Adipocyte (in vitro differentiated cells): ENCODE measurements around the gene SEMA4A.

Experiments
- DNase-seq: peaks from one replicate; pipeline ENCODE4 v3.0.0-alpha.2; 2015; ENCODE audit warnings: low read depth
- H3K27me3 ChIP-seq: replicated peaks from 2 replicates; pipeline ENCODE4 v1.7.0; 2013; ENCODE audit warnings: mild to moderate bottlenecking, low read length, moderate library complexity; ENCODE audit not compliant: control insufficient read depth, insufficient read depth
- H3K36me3 ChIP-seq: 2 replicates; pipeline ENCODE4 v1.7.0; 2013; ENCODE audit warnings: low read length, mild to moderate bottlenecking, moderate library complexity; ENCODE audit not compliant: control insufficient read depth, insufficient read depth, severe bottlenecking
- H3K4me1 ChIP-seq: 2 replicates; pipeline ENCODE4 v1.7.0; 2013; ENCODE audit warnings: mild to moderate bottlenecking, low read length, moderate library complexity; ENCODE audit not compliant: control insufficient read depth, insufficient read depth
- H3K4me3 ChIP-seq: 2 replicates; pipeline ENCODE4 v1.7.0; 2013; ENCODE audit warnings: mild to moderate bottlenecking, low read length, moderate library complexity
- H3K9ac ChIP-seq: 2 replicates; pipeline ENCODE4 v1.7.0; 2013; ENCODE audit warnings: mild to moderate bottlenecking, low read length, moderate library complexity
- H3K9me3 ChIP-seq: 2 replicates; pipeline ENCODE4 v1.7.0; 2013; ENCODE audit warnings: mild to moderate bottlenecking, low read length, moderate library complexity; ENCODE audit not compliant: control insufficient read depth

Gene SEMA4A

DNA sequence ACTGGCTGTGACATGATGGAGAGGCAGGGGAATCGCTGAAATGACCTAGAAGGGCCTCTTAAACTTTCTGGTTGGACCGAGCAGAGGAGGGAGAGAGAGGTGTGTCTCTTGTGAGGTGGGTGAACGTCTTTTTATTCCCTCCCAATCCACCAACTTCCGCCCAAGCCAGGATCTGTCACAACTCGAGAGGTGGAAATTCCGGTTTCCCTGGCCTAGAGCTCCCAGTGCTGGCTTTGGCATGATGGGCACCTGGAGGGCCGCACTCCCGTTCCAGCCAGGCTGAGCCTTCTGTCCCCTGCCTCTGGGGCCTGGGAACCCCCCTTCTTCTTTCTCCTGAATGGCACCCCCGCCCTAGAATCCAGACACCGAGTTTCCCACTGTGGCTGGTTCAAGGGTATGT is at the start of gene SEMA4A:
TSS of gene SEMA4A (plus strand) at position 224 of the 400 bp plus-strand sequence. CDS start 994 bp downstream, outside the sequence.
- Histone ChIP-seq H3K36me3 (no peaks in the 10 kb centered on the region), H3K4me1 (peaks cover 10% of the 10 kb centered on the region), H3K9me3 (no peaks in the 10 kb centered on the region), H3K4me3 (no peak within 1 kb of the TSS), H3K27me3 (no peaks in the 10 kb centered on the region), H3K9ac (no peak within 1 kb of the TSS)
- DNase-seq: no peak

DNA sequence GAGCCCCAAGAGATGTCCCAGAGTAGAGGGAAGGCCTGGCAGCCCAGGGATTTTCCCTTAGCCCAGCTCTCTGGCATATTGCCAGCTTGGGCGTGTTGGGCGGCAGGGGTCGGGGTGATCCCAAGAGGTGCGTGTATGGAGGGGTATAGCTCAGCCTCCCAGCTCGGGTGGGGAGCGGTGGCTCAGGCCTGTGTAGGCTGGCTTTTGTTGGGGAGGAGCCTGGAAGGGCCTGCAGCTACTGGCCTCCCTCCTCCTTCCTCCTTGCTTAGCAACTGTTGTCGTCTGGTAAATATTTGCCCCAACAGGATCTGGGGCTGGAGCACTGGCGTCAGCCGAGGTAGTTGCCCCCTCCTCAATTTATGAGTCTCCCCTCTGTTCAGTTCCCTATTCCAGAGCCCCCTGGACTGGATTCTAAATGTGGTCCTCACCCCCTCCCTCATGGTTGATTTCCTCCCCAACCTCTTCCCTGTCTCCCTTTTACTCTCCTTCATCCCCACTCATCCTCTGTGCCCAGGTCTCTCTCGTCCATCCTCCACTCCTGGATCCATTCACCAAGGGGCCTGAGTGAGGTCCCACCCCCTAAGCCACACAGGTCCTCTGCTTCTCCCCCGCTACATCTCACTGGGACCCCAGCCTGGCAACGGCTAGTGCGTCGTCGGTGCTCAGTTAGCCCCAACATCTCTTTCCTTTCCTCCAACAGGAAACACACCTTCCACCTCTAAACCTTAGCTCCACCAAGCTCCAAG is 49.1 kb upstream of the SEMA4A start:
- Histone ChIP-seq H3K4me3 (peak overlapping the region; percentile 59), H3K9me3 (no peaks in the 10 kb centered on the region), H3K4me1 (peaks cover 74% of the 10 kb centered on the region), H3K27me3 (no peaks in the 10 kb centered on the region), H3K36me3 (no peaks in the 10 kb centered on the region), H3K9ac (peak overlapping the region; percentile 80)
- DNase-seq: peak; percentile 92

DNA sequence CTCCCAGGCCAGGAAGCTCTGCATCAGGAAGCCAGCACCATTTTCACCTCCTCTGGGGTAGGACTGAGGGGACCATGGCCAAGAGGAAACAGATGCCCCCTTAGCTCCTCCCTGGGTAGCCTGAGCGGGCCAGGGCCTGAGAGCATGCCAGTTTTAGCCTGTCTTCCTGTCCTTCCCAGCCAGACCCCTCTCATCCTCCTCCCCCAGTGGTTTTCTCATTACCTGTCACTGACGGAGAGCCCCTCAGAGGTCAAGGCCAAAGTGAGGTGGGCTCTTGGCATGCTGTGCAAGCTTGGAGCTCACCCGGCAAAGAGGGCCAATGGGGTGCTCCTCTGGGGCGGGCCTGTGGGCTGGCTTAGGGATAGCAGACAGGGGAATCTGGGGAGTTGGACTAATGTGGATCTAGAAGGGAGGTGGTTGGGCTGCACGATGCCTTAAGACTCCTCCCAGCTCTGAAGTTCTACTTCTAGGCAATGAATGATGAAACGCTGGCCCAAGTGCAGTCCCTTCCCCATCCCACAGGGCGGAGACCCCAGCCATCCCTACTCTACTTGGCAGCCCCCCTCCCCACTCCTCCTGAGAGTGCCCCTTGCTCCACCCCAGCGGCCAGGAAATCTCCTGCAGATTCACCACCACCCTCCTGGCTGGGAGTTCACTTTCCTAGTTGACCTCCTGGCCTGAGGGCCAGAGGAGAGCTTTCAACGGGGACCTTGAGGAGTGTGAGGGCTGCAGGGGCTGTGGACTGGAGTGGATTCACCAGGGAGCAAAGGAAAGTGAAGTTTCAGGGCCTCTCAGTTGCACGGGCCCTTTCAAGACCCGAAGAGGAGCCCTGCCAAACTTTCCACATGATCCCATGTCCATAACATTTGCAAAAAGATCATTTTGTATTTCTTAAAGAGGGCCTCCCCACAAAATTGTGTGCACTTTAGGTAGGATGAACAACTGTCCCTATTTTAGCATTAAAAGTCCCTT is 48.2 kb upstream of the SEMA4A start:
- Histone ChIP-seq H3K9me3 (no peaks in the 10 kb centered on the region), H3K36me3 (no peaks in the 10 kb centered on the region), H3K4me3 (peak overlapping the region; percentile 74), H3K4me1 (peaks cover 77% of the 10 kb centered on the region), H3K27me3 (no peaks in the 10 kb centered on the region), H3K9ac (peak overlapping the region; percentile 85)
- peak; percentile 74 for DNase-seq

DNA sequence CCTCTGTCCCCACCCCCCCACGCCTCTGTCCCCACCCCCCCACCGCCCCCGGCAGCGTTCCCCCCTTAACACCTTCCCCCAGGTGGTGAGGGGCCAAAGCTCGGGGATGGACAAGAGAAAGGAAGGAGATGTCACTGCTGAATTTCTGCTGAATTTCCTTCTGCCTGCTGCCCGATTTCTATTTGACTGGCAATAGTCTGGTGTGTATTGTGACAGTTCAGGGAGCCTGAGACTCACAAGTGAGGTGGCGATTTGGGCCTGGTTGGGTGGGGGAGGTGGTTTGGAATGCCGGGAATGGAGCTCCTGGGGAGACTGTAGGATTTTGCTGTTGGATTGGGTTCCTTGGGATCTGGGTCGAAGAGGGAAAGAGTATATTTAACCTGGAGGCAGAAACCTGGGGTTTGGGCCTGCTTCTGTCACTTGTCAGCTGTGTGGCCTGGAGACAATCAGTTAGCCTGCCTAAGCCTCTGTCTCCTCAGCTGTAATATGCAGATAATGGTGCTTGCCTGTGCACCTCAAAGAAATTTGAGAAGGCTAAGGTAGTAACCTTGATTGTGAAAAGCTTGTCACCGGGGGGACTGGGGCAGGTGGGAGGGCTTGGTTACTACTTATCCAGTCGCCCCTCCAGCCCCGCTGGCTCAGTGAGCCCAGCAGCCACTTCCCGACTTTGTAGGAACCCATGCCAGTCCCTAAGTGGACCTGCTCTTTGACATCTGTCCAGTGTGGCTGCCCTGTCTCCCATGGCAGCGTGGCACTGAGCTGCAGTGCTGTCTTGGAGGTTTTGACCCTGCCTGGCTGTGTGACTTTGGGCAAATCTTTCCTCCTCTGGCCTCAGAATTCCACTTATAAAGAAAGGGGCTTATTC is 46.5 kb upstream of the SEMA4A start:
- Histone ChIP-seq H3K9me3 (no peaks in the 10 kb centered on the region), H3K4me1 (peaks cover 75% of the 10 kb centered on the region), H3K9ac (peak overlapping the region; percentile 61), H3K27me3 (no peaks in the 10 kb centered on the region), H3K36me3 (no peaks in the 10 kb centered on the region), H3K4me3 (no peak overlapping the region)
- peak; percentile 71 for DNase-seq

DNA sequence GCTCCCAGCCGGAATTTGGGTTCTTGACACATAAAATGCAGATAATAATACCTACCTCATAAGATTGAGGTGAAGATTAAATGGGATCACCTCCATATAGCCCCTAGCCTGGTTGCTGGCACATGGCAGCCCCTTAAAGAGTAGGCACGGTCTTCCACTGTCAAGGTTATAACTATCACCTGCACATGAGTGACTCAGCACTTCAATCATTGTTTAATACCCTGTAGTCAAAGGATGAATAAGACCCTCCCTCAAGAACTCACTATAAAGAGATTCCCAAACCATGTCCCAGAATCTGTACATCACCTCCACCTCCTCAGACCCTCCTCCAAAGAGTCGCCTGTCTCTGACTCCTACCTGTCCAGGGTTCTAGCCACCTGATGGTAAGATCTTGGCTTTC is 45.3 kb upstream of the SEMA4A start:
- Histone ChIP-seq H3K27me3 (no peaks in the 10 kb centered on the region), H3K9ac (no peak overlapping the region), H3K4me3 (no peak overlapping the region), H3K4me1 (peaks cover 69% of the 10 kb centered on the region), H3K36me3 (no peaks in the 10 kb centered on the region), H3K9me3 (no peaks in the 10 kb centered on the region)
- DNase-seq: no peak

DNA sequence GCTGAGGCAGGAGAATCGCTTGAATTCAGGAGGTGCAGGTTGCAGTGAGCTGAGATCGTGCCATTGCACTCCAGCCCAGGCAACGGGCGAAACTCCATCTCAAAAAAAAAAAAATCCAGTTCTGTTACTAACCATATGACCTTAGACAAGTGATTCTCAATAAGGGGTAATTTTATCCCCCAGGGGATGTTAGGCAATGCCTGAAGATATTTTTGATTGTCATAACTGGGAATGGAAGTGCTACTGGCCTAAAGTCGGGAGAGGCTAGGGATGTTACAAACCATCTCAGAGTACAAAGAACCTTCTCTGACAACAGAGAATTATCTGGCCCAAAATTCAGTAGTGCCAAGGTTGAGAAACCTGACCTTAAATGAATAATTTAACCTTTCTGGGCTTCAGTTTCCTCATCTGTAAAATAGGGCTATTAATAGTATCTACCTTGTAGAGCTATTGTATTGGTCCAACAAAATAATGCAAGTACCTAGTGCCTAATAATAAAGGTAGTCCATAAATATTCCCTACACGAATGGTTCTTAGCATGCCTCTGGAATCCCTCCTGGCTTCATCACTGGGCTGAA is 44.6 kb upstream of the SEMA4A start:
- Histone ChIP-seq H3K9me3 (no peaks in the 10 kb centered on the region), H3K4me3 (no peak overlapping the region), H3K27me3 (no peaks in the 10 kb centered on the region), H3K36me3 (no peaks in the 10 kb centered on the region), H3K9ac (no peak overlapping the region), H3K4me1 (peaks cover 69% of the 10 kb centered on the region)
- no peak for DNase-seq

DNA sequence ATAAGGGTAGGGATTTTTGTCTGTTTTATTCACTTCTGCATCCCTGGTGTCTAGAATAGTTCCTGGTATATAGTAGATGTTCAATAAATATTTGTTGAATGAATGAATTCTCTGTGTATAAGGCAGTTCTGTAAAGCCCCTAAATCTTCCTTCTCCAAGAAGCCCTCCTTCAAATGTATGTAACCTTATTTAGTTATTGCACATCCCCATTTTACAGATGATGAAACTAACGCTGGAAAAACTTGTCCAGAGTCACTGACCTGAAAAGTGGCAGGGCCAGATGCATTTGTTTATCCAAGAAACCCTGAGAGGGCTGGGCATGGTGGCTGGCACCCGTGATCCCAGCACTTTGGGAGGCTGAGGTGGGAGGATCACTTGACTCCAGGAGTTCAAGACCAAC is 43.1 kb upstream of the SEMA4A start:
- no peak overlapping the region for H3K9ac ChIP-seq
- H3K36me3 ChIP-seq: no peaks in the 10 kb centered on the region
- H3K4me1 ChIP-seq: peaks cover 60% of the 10 kb centered on the region
- no peaks in the 10 kb centered on the region for H3K9me3 ChIP-seq
- no peak overlapping the region for H3K4me3 ChIP-seq
- no peak for DNase-seq
- no peaks in the 10 kb centered on the region for H3K27me3 ChIP-seq

DNA sequence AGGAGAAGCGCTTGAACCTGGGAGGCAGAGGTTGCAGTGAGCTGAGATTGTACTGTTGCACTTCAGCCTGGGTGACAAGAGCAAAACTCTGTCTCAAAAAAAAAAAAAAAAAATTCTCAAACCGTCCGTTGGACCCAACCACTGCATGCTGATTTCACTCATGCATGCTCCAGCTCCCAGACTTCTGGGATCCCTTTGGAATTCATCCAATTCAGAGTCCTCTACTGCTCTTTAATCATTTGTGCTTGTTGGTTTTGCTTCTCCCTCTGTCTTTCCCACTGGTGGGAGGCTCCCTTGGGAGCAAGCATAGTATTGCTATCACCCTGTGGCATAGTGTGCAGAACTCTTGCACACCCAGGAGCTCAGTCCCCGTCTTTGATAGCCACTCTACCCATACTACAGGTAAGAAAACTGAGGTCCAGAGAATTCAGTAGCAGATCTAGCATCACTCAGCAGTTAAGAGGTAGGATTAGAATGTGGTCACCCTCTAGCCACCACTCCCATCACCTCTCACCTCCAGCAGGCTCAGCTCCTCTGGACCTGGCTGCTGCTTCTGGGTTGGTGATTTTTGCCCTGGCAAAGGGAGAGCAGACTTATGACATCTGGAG is 41.9 kb upstream of the SEMA4A start:
- Histone ChIP-seq H3K4me1 (peaks cover 50% of the 10 kb centered on the region), H3K9me3 (no peaks in the 10 kb centered on the region), H3K36me3 (no peaks in the 10 kb centered on the region), H3K4me3 (no peak overlapping the region), H3K27me3 (no peaks in the 10 kb centered on the region), H3K9ac (no peak overlapping the region)
- DNase-seq: no peak

DNA sequence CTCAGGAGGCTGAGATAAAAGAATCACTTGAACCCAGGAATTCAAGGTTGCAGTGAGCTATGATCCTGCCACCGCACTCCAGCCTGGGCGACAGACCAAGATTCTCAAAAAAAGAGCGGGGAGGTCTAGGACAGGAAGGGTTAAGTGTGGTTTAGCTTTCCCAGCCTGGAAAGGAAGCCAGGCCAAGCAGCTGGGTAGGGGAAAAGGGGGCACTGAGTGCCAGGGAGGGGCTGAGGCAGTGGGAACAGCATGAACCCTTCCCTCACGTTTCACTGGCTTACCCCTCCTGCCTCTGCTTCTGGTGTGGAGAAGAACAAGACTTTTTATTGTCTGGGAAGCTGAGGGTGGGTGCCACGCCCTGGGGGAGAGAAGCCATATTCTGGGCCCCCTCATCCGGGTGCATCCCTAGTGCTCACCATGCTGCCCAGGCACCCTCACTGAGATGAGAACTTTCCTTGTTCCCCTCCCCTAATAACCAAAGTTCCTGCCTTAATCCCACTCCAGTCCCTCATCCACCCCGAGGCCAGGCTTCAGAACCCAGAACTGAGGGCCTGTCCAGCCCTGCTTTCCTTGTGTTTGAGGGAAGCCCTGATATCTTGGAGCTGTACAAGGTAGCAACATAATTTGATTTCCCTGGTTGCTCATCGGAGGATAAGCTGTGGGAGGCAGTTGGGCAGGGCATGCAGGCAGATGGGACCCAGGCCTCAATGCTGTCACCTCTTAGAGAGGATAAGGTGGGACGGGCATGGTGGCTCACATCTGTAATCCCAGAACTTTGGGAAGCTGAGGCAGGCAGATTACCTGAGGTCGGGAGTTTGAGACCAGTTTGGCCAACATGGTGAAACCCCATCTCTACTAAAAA is 40.9 kb upstream of the SEMA4A start:
- H3K4me1 ChIP-seq: peaks cover 40% of the 10 kb centered on the region
- H3K36me3 ChIP-seq: no peaks in the 10 kb centered on the region
- no peaks in the 10 kb centered on the region for H3K9me3 ChIP-seq
- no peak overlapping the region for H3K4me3 ChIP-seq
- DNase-seq: no peak
- H3K9ac ChIP-seq: peak overlapping the region; percentile 44
- no peaks in the 10 kb centered on the region for H3K27me3 ChIP-seq
